Bronchial epithelial cell (primary cell): ENCODE data around the gene AGAP5. TPM values are rescaled to one million over a fixed set of nuclear protein-coding genes. Genes with fewer than 3 reads are reported as not detected.
"Not testable (repeated sequence)": the region's sequence is repeated elsewhere in the genome, so short reads cannot be mapped to it uniquely, and the experiment has no call there.

Experiments
- DNase-seq: peaks from one replicate; pipeline ENCODE4 v3.0.0-alpha.2; 2010; ENCODE audit warnings: low read depth
- FAIRE-seq: peaks from 2 replicates; lab custom pipeline; 2011; peaks lifted over from hg19 to GRCh38; lab: Jason Lieb, UNC
- H3K27me3 ChIP-seq: 2 replicates; pipeline ENCODE4 v1.5.1; 2011; ENCODE audit warnings: low read length; ENCODE audit not compliant: control insufficient read depth, insufficient read depth
- H3K36me3 ChIP-seq: 2 replicates; pipeline ENCODE4 v1.5.1; 2011; ENCODE audit warnings: low read length; ENCODE audit not compliant: control insufficient read depth, insufficient read depth
- H3K4me3 ChIP-seq: 2 replicates; pipeline ENCODE4 v1.5.1; 2011; ENCODE audit warnings: mild to moderate bottlenecking, low read depth, low read length, control low read depth
- total RNA-seq: library from RNA; depleted of rRNA; stranded (reverse); fragments of >200 nt; gene quantifications from 2 replicates; pipeline ENCODE4 v1.2.1, GENCODE V29; 2014
- TF ChIP-seq, protein P1 (sequence below): IDR thresholded peaks from 2 replicates; pipeline ENCODE4 v1.5.1; 2011; ENCODE audit warnings: mild to moderate bottlenecking, moderate library complexity, low read length, control low read depth, inconsistent platforms; ENCODE audit not compliant: insufficient read depth, severe bottlenecking

Gene AGAP5
- total RNA-seq: 3.7 and 4.0 TPM in 2 replicates

DNA sequence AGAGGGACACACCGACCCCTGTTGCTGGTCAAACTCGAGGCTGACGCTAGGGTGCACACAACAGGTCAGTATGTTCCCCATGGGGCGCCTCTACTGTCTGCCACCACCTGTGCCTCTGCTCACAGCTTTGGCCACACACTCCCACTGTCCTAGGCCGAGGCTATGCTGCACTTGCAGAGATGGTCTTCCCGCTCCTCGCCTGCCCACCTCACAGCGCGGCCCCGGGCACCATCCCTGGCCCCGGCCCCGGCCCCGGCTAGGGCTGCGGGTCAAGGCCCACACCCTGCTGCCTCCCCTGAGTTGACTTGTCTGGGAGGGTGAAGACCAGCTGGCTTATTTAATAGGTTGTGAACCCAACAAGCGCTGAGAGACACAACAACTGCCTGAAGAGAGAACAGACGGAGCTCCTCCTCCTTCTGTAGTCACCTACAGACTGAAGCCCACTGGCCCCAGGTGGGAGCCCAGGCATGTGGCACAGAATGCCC is at the start of gene AGAP5:
AGAP5 (minus strand) TSS at position 435 of the 485 bp plus-strand sequence; CDS start at position 81, 354 bp downstream.
- H3K36me3 ChIP-seq, H3K4me3 ChIP-seq, FAIRE-seq, DNase-seq, H3K27me3 ChIP-seq: not testable (repeated sequence)

DNA sequence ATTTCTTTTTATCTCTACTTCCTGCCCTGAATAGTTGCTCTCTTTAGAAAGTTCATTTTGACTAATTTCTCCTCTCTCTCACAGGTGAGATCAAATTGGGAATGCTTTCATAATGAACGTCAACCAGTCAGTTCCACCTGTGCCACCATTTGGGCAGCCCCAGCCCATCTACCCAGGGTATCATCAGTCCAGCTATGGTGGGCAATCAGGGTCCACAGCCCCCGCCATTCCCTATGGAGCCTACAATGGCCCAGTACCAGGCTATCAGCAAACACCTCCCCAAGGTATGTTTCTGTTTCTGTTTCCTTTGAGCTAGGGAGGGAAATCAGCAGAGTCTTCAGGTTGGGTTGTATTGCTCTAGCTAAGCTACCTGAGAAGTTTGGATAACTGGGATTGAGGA is 48.8 kb upstream of the AGAP5 start:
- peaks cover 15% of the 10 kb centered on the region for H3K36me3 ChIP-seq

DNA sequence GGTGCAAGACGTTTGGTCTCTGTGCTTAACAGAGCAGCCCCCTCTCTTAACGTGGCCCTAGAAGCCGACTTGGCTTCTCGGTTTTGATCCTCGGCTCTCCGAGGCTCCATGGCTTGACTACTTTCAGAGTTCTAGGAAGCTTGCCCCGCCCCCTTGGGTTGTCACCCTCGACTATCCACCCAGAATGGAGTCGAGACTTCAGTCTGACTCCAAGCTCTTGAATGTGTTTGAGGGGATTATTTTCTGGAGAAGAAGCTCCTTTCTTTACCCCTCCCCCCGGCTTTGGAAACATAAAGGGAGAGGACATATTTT is 46.7 kb upstream of the AGAP5 start:
- no peaks in the 10 kb centered on the region for H3K27me3 ChIP-seq
- peak; percentile 50 for DNase-seq
- FAIRE-seq: no peak
- H3K4me3 ChIP-seq: peak overlapping the region; percentile 81
- TF ChIP-seq, protein P1, sequence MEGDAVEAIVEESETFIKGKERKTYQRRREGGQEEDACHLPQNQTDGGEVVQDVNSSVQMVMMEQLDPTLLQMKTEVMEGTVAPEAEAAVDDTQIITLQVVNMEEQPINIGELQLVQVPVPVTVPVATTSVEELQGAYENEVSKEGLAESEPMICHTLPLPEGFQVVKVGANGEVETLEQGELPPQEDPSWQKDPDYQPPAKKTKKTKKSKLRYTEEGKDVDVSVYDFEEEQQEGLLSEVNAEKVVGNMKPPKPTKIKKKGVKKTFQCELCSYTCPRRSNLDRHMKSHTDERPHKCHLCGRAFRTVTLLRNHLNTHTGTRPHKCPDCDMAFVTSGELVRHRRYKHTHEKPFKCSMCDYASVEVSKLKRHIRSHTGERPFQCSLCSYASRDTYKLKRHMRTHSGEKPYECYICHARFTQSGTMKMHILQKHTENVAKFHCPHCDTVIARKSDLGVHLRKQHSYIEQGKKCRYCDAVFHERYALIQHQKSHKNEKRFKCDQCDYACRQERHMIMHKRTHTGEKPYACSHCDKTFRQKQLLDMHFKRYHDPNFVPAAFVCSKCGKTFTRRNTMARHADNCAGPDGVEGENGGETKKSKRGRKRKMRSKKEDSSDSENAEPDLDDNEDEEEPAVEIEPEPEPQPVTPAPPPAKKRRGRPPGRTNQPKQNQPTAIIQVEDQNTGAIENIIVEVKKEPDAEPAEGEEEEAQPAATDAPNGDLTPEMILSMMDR: no peak
- peaks cover 2% of the 10 kb centered on the region for H3K36me3 ChIP-seq

More for the DNA sequence above, 48.8 kb upstream of the AGAP5 start:
- no peak overlapping the region for H3K4me3 ChIP-seq
- DNase-seq (no peak), FAIRE-seq (no peak)
- H3K27me3 ChIP-seq: no peaks in the 10 kb centered on the region
- TF ChIP-seq, protein P1: no peak

DNA sequence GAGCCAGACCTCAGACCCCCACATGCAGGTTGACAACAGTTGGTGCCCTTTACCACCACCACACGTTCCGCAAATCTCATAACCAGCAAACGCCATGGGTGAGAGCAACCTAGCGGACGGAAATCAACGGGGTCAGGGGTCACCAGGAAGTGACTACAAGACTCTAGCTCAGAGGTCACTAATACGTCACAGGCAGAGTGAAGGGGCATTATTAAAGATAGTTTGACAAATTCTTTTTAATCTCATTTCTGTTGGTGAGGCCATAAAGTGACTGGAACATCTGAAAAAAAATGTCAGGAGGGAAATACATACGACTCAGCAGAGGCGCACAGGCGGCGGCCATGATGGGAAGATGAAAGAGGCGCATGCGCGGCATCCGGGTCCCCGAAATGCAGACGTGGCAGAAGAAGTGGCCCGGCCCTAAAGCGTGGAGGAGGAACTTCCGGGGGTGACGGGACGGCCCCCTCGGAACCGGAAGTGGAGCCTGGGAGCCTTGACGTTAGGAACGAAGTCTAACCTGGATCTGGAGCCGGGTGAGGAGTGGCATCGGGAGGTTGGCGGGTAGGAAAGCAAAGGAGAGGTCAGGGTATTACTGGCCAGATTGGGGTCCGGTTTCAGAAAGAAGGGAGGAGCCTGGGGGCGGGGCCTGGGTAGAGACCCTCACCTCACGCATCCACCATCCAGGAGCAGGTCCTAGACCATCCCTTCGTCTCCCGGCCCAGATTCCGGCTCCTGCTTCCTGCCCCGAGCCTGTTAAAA is 46.2 kb upstream of the AGAP5 start, which contains the start of gene SEC24C:
SEC24C (plus strand) TSS at position 468 of the 759 bp plus-strand sequence. CDS start 2,461 bp downstream, outside the sequence.
- TF ChIP-seq, protein P1: no peak
- FAIRE-seq: no peak
- Histone ChIP-seq H3K4me3 (peak within 1 kb of the TSS; percentile 81), H3K36me3 (peaks cover 2% of the 10 kb centered on the region), H3K27me3 (no peaks in the 10 kb centered on the region)
- peak; percentile 86 for DNase-seq

DNA sequence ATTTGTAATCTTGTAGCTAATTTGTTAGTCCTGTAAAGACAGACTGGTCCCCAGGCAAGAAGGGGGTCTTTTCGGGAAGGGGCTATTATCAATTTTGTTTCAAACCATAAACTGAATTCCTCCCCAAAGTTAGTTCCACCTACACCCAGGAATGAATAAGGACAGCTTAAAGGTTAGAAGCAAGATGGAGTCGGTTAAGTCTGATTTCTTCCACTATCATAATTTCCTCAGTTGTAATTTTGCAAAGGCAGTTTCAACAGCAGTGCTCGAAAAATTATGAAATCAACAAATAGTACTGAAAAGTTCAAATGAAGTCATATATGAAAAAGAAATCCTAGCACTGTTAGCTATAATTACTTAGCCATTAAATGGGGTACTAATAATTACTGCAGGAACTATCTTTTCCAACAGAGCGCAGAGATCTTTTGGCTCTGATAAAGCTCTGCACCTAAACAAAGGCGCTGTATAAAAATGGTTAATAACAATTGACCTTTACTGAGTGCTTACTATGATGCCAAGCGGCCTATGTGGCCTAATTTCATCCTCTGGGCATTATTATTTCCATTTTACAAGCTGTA is 45.5 kb upstream of the AGAP5 start:
- Histone ChIP-seq H3K27me3 (no peaks in the 10 kb centered on the region), H3K4me3 (peak overlapping the region; percentile 81), H3K36me3 (peaks cover 2% of the 10 kb centered on the region)
- DNase-seq: no peak
- FAIRE-seq: no peak
- TF ChIP-seq, protein P1: no peak

DNA sequence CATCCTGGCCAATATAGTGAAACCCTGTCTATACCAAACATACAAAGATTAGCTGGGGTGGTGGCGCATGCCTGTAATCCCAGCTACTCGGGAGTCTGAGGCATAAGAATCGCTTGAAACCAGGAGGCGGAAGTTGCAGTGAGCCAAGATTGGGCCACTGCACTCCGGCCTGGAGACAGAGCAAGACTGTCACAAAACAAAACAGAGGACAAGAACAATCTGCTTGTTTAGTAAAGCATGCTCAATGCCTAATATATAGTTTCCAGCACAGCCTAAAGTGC is 44.5 kb upstream of the AGAP5 start:
- Histone ChIP-seq H3K4me3 (no peak overlapping the region), H3K36me3 (peaks cover 2% of the 10 kb centered on the region), H3K27me3 (no peaks in the 10 kb centered on the region)
- TF ChIP-seq, protein P1: no peak
- FAIRE-seq: no peak
- no peak for DNase-seq

DNA sequence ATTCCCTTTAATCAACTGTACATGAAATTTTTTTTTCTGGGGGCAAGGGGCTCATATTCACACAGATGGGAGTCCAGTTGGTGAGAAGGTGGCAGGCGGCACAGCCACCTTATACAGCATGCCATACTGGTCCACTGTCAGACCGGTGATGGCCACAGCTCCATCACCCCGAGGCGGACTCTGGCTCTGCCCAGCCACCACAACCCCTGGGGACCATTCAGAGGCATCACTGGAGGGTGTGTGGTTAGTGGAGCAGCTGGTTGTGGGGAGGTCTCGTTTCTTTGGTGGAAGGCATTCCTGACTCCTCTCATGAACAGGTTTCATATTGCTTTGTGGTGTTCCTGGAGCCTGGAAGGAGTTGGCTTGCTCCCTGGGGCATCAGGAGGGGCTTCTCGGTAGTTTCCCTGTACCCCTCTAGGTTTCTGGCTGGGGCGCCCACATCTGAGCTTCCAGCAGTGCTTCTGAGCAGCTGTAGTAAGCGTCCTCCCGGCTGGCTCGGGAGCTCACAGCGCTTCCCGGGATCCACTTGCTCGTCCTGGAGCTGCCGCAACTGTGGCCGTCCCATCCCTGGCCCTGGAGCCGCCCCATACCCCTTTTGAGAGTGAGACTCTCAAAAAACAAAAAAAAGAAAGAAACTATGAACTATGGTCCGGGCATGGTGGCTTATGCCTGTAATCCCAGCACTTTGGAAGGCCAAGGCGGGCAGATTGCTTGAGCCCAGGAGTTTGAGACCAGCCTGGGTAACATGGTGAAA is 42.8 kb upstream of the AGAP5 start:
- DNase-seq, H3K4me3 ChIP-seq, FAIRE-seq, H3K36me3 ChIP-seq, H3K27me3 ChIP-seq: not testable (repeated sequence)
